Measurements from ENCODE around the gene DNAJC30.

The DNAJC30 gene

GRCh38 chr7:73696372-73696771 lies 13.1 kb upstream of the DNAJC30 start:
- DNase-seq (ENCODE audit: low read depth) = no peak
- TF ChIP-seq CTCF (IDR thresholded peaks at IDR 0.05; ENCODE audit: control insufficient read depth, extremely low read depth, insufficient read depth) = no peak
- H3K4me3 ChIP-seq (ENCODE audit: low read depth, low read length) = no peak overlapping the region

- no peak for DNase-seq (ENCODE audit: low read depth)
- no peak for TF ChIP-seq CTCF (IDR thresholded peaks at IDR 0.05; ENCODE audit: control insufficient read depth, extremely low read depth, insufficient read depth)
- H3K4me3 ChIP-seq (ENCODE audit: low read depth, low read length) = no peak overlapping the region
Observed at GRCh38 chr7:73690646-73691045, 7.4 kb upstream of the DNAJC30 start.

GRCh38 chr7:73688288-73688687 lies 5.0 kb upstream of the DNAJC30 start:
- no peak for TF ChIP-seq CTCF (IDR thresholded peaks at IDR 0.05; ENCODE audit: control insufficient read depth, extremely low read depth, insufficient read depth)
- no peak overlapping the region for H3K4me3 ChIP-seq (ENCODE audit: low read depth, low read length)
- DNase-seq (ENCODE audit: low read depth) = no peak

- DNase-seq (ENCODE audit: low read depth) = no peak
- TF ChIP-seq CTCF (IDR thresholded peaks at IDR 0.05; ENCODE audit: control insufficient read depth, extremely low read depth, insufficient read depth) = no peak
- no peak overlapping the region for H3K4me3 ChIP-seq (ENCODE audit: low read depth, low read length)
Observed at GRCh38 chr7:73685311-73685710, 2.1 kb upstream of the DNAJC30 start.

- peak overlapping the region; percentile 79 for H3K4me3 ChIP-seq (ENCODE audit: low read depth, low read length)
- DNase-seq (ENCODE audit: low read depth) = peak; percentile 17
- no peak for TF ChIP-seq CTCF (IDR thresholded peaks at IDR 0.05; ENCODE audit: control insufficient read depth, extremely low read depth, insufficient read depth)
Observed at GRCh38 chr7:73683788-73684693, 788 bp upstream of the DNAJC30 start.

DNA sequence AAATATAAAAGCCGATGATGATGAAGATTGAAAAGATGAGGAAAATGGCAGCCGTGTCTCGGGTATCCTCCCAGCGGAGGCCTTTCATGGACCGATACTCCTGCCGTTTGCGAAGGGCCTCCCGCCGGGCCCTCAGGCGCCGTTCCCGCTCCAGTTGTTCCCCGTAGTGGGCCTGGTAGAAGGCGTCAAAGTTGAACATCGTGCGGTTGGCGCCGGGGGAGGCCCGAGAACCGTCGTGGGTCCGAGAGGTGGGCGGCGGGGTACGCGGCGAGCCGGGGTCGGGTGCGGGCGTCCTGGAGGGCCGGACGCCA lies 553 bp downstream of the DNAJC30 start:
- no peak for TF ChIP-seq CTCF (IDR thresholded peaks at IDR 0.05; ENCODE audit: control insufficient read depth, extremely low read depth, insufficient read depth)
- H3K4me3 ChIP-seq (ENCODE audit: low read depth, low read length) = peak overlapping the region; percentile 79
- DNase-seq (ENCODE audit: low read depth) = no peak

DNA sequence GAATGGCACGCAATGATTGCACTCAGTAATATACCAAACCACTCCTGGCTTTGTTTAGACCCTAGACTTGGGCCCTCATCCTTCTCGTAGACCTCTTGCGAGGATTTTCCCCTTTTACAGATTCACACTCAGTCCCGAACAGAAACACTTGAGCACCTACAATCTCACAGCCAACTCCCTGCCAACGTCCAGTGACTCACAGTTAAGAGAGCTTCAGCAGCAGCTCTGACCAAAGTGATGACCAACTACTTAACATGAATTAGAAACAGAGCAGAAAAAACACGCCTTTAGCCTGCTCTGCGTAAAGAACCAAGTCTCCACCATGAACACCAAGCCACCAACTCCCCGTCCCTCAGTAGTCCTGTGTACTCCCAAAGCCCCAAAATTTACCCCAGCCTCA lies 2.2 kb downstream of the DNAJC30 start:
- no peak for TF ChIP-seq CTCF (IDR thresholded peaks at IDR 0.05; ENCODE audit: control insufficient read depth, extremely low read depth, insufficient read depth)
- no peak overlapping the region for H3K4me3 ChIP-seq (ENCODE audit: low read depth, low read length)
- DNase-seq (ENCODE audit: low read depth) = no peak
